GM21529 (cell line): Measurements from ENCODE around the gene SDR42E1.
"Not testable (repeated sequence)": the region's sequence is repeated elsewhere in the genome, so short reads cannot be mapped to it uniquely, and the experiment has no call there.

ENCODE experiments used
- ATAC-seq: cut with Tn5 transposase; IDR thresholded peaks from one replicate; pipeline ENCODE4 v1.9.1; 2021; ENCODE audit not compliant: unreplicated experiment

The SDR42E1 gene

GRCh38 chr16:82037666-82038065 lies 26.4 kb upstream of the SDR42E1 start:
- no peak for ATAC-seq

GRCh38 chr16:82037251-82037650 lies 26.0 kb upstream of the SDR42E1 start:
- ATAC-seq = no peak

DNA sequence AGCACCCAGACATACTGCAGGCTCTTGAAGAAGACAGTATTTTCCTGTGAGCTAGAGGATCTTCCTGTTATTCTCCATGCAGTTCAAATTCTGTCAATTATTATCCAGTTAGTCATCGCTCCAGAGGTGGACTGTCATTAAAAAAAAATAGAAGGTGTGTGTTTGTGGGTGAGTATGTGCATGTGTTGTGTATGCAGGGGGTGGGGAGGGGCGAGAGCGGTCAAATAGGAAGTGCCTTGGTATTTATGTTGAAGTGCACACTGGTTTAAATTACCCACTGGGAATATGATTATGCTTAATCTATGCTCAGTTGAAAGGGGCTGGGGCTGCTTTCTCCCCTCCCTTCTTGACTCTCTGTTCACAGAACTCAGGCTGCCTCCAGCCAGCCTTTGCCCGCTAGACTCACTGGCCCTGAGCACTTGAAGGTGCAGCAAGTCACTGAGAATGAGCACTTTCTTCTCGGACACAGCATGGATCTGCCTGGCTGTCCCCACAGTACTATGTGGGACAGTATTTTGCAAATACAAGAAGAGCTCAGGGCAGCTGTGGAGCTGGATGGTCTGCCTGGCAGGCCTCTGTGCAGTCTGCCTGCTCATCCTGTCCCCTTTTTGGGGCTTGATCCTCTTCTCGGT lies 23.8 kb upstream of the SDR42E1 start, which contains the start of gene HSD17B2:
Gene HSD17B2, plus strand, starts transcription at position 273 of the 632 bp plus-strand sequence. Its CDS starts 172 bp downstream, at position 445.
- no peak for ATAC-seq

DNA sequence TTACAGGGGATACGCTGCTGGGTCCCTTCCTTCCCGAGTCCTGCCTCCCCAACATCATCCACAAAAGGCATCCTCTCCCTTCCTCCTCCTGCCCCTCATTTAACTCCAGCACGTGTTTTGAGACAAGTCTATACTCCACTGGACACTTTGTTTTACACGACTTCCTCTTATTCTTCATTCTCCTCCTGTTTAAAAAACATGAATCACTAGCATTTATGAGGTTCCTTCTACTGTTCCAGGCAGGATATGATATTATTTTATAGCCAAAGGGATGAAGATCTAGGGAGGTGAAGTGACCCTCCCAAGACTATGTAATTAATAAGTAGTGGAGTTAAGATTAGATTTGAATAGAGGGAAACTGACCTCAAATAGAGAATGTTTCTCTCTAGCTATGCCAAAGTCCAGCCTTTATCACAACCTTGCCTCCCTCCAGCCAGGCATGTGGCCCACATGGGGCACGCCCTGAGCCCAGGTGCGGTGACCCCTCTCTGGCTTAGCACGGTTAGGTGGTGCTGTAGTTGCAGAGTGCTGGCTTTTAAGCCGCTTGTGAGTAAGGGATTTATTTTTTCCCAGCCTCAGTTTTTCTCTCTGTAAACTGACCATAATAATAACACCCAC lies 22.5 kb upstream of the SDR42E1 start:
- no peak for ATAC-seq

GRCh38 chr16:82033006-82033405 lies 21.7 kb upstream of the SDR42E1 start:
- no peak for ATAC-seq

DNA sequence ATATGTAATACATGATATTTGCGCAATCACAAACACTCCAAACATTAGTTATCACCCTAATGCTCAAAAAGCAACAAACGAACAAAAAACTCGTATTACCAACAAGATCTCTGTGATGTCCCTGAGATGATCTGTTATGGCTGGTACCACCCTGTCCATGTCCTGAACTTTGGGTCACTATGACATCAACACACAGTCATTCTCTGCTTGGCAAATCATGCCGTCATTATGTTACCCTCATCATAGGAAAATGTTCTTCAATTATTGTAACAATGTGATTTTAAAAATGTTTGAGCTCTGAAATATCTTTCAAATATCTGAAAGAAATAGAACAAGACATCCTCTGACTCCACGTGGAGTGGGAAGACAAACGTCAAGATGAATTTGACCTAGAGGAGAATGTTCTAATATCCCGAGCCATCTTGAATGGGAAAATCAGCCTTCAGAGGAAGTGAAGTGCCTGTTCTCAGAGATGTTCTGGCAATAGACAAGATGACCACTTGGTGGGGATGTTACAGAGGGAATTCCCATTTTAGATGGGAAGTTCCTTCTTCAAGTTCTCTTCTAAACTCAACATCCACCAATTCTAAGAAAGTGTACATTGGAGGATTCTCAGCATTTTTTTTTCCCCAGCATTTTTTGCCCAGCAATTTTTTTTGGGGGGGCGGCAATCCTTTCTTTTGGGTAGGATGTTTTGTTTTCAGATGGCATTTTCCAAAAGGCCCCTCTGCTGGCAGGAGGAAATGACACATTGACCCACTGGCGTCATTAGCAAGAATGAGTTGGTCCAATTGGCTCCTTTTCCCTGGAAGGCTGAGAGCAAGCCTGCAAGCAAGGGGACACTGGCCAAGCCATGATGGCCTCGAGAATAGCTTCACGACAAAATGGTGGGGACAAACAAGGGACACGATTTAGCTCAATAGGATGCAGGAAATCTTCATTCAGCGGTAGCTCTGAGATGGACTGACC lies 20.1 kb upstream of the SDR42E1 start:
- no peak for ATAC-seq

DNA sequence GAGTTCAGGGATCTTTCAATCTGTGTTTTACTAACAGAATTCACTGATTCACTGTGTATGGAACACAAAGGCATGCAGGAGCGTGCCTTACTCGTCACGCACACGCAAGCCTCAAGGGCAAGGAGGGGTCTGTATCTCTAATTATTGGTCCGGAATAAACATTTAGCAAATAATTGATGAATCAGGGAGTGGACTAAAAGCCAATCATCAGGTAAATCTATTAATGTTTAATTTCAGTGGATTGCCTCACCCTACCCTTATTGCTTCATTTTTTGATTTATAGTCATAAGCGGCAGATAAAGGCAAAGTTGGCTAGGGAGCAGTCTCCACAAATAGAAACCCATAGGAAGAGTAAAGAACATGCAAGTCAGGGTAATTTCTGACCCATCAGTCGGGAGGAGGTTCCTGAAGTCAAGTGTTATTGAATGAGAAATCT lies 16.4 kb upstream of the SDR42E1 start:
- no peak for ATAC-seq

GRCh38 chr16:82024883-82025282 lies 13.6 kb upstream of the SDR42E1 start:
- ATAC-seq = no peak

DNA sequence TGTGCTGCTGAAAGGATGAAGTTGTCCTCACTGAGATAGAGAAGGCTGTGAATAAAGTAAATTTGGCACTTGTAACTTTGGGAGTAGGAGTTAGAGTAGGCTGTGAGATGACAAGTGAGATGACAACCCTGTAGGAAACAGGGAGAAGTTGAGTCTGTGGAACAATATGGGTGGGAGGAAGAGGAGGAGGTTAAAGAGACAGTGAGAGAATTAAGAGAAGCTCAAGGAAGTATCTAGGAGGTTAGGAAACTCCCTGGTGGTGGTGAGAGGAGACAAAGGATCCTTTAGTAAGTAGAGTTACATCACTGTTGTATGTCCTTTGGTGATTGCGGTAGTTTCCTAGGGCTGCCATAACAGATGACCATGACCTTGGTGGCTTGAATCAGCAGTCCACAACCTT lies 13.0 kb upstream of the SDR42E1 start:
- ATAC-seq = no peak

DNA sequence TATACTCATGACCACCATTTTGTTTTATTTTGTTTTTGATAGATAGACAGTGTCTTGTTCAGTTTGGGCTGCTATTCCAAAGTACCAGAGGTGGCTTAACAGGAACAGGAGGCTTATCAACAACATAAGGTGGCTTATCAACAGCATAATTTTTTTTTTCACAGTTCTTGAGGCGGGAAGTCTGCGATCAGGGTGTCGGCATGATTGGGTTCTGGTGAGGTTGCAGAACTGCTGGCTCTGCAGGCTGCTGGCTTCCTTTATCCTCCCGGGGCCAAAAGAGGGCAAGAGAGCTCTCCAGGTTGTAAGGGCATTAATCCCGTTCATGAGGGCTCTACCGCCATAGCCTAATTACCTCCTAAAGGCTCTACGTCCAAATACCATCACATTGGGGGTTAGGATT lies 11.9 kb upstream of the SDR42E1 start:
- ATAC-seq = no peak

GRCh38 chr16:82020051-82020450 lies 8.8 kb upstream of the SDR42E1 start:
- no peak for ATAC-seq

DNA sequence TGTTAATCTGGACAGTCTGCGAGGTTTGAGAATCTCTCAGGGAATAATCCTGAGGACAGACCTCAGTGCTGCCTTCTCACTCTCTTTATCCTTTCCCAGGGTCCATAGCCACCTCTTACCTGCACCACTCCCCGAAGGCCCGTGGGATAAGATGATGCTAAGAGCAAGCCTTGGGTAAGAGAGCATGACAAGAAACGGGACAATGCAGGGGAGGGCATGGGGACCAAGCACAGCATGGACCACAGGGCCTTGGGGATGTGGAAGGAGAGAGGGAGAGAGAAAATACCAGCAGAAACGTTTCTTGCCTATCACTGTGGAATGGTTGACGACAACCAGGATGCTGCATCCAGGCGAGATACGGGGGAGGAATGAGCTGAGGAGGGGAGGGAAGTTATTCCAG lies 8.3 kb upstream of the SDR42E1 start:
- no peak for ATAC-seq

GRCh38 chr16:82017911-82018568 lies 6.8 kb upstream of the SDR42E1 start:
- no peak for ATAC-seq

GRCh38 chr16:82016964-82017363 lies 5.7 kb upstream of the SDR42E1 start:
- no peak for ATAC-seq

GRCh38 chr16:82016263-82016662 lies 5.0 kb upstream of the SDR42E1 start:
- no peak for ATAC-seq

- no peak for ATAC-seq
Measured at GRCh38 chr16:82013139-82013538, 1.9 kb upstream of the SDR42E1 start.

DNA sequence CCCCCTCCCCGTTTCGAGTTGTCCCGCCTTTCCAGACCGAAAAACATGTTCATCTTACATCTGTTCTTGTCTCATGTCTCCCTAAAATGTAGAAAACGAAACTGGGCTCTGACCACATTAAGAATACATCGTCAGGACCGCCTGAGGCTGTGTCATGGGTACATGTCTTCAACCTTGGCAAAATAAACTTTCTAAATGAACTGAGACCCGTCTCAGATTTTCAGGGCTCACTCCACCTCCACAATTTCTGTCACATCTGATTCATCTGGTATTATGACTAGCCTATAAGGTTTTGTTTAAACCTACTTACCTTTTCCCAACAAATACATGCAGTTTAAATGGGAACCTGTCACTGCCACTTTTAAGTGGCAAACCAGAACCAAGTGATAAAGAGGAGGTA lies 621 bp downstream of the SDR42E1 start:
- no peak for ATAC-seq

DNA sequence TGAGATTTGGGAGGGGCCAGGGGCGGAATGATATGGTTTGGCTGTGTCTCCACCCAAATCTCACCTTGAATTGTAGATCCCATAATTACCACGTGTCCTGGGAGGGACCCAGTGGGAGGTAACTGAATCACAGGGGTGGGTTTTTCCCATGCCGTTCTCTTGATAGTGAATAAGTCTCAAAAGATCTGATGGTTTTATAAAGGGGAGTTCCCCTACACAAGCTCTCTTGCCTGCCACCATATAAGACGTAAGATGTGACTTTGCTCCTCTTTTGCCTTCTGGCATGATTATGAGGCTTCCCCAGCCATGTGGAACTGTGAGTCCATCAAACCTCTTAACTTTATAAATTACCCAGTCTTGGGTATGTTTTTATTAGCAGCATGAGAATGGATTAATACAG lies 1.5 kb downstream of the SDR42E1 start:
- not testable (repeated sequence) for ATAC-seq

- ATAC-seq = no peak
Measured at GRCh38 chr16:82008957-82009592, 2.2 kb downstream of the SDR42E1 start.

- no peak for ATAC-seq
Measured at GRCh38 chr16:82007189-82007588, 4.1 kb downstream of the SDR42E1 start.

DNA sequence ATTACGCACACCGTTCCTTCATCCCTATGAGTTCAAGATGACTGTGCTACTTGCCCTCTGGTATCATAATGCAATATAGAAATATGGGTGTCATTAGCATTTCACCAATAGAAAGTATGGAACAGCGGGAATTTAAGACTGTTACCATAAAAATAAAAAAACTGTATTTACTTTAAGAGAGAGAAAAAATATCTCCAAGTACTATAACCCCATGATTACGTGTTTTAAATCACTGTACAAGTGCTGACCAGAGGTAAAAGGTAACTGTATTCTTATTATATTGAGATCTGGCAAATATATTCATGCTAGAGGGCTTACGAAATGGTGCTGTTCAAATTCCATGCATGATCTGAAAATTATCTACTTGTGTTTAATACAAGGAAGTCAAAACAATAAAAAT lies 5.2 kb downstream of the SDR42E1 start:
- no peak for ATAC-seq
